Muscle of leg (tissue), 11 donors: ENCODE measurements around the gene MTHFS. TPM values are rescaled to one million over a fixed set of nuclear protein-coding genes. Genes with fewer than 3 reads are reported as not detected.
"Not testable (repeated sequence)": the region's sequence is repeated elsewhere in the genome, so short reads cannot be mapped to it uniquely, and the experiment has no call there.

Experiments
- DNase-seq: peaks from one replicate; pipeline ENCODE4 v3.0.0; 2013
- H3K27ac ChIP-seq: one replicate; pipeline ENCODE4 v1.5.1; 2013; ENCODE audit warnings: mild to moderate bottlenecking, low read length, control low read depth
- H3K27me3 ChIP-seq: one replicate; pipeline ENCODE4 v1.6.1; 2013; ENCODE audit warnings: low read length; ENCODE audit not compliant: control insufficient read depth, insufficient read depth
- H3K36me3 ChIP-seq: one replicate; pipeline ENCODE4 v1.6.1; 2013; ENCODE audit warnings: low read length; ENCODE audit not compliant: control insufficient read depth, insufficient read depth
- H3K4me1 ChIP-seq: one replicate; pipeline ENCODE4 v1.6.1; 2013; ENCODE audit warnings: low read length; ENCODE audit not compliant: control insufficient read depth, insufficient read depth
- H3K4me3 ChIP-seq: one replicate; pipeline ENCODE4 v1.5.1; 2013; ENCODE audit warnings: low read length, control low read depth
- H3K9me3 ChIP-seq: replicated peaks from 2 replicates; pipeline ENCODE4 v1.6.1; 2013; ENCODE audit warnings: low read depth, low read length; ENCODE audit not compliant: control insufficient read depth
- WGBS: methylation state at CpG from one replicate; pipeline ENCODE4 v1.1.5; 2013; ENCODE audit warnings: missing lambda C conversion rate; ENCODE audit not compliant: insufficient coverage; 5-methylcytosine and 5-hydroxymethylcytosine counted together
- polyA plus RNA-seq, 8 donors: library from polyadenylated mRNA; unstranded; fragments of 120-200 nt; gene quantifications; one replicate each; pipeline versions ENCODE4 v1.2.1 to v1.2.3, GENCODE V29; 2013; ENCODE audit warnings: inconsistent platforms in 1 of 8, low replicate concordance in 1 of 8; ENCODE audit not compliant: insufficient read length in 8 of 8, insufficient read depth in 1 of 8
- total RNA-seq: library from RNA; stranded (reverse); fragments of 120-200 nt; gene quantifications from one replicate; pipeline ENCODE4 v1.2.4, GENCODE V29; 2013

The MTHFS gene
- total and polyA plus RNA-seq, 9 donors: 12.4 to 22.0 (median 19.1) TPM

DNA sequence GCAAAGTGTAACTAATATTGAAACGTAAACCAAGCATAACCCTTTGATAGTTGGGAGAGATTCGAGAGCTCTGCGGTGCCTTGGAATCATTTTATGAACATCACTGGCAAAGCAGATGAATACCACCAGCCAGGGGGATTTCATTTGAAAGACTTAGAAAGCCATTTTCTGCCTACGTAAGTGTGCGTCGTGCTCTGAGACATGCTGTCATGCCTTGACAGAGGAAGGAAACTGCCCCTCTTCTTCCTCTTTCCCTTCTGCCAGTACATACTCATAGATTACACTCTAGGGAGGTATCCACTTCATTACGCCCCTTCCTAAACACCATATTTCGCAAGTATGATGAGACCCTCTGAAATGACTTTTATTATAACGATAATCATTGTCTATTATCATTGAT lies 3.3 kb upstream of the MTHFS start:
- peaks cover 5% of the 10 kb centered on the region for H3K4me1 ChIP-seq
- no peaks in the 10 kb centered on the region for H3K36me3 ChIP-seq
- no peaks in the 10 kb centered on the region for H3K27me3 ChIP-seq
- no peak for DNase-seq
- no peaks in the 10 kb centered on the region for H3K9me3 ChIP-seq
- no peak overlapping the region for H3K27ac ChIP-seq
- WGBS: 96% methylated on average over 3 of the region's 9 CpGs
- H3K4me3 ChIP-seq: no peak overlapping the region

DNA sequence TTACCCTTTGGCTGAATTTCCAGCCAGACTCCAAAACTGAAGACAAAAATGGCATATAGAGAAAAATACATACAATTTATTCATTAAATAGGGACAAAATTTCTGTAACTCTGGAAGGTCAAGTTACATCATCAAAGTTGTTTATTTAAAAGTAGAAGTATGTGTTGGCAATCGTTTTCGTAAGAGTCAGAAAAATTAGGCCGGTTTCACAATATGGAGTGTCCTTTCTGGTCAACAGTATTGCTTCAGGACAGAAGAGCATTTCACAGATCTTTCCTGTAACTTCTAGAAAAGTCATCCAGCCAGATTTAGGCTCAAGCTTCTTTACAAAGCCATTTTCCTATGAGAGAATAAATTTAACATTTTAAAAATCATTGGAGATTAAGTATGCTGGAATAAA lies 2.0 kb upstream of the MTHFS start:
- H3K27ac ChIP-seq, H3K36me3 ChIP-seq, DNase-seq, H3K27me3 ChIP-seq, H3K4me3 ChIP-seq, H3K4me1 ChIP-seq, H3K9me3 ChIP-seq: not testable (repeated sequence)
- 90% methylated on average over 2 of the region's 3 CpGs for WGBS

DNA sequence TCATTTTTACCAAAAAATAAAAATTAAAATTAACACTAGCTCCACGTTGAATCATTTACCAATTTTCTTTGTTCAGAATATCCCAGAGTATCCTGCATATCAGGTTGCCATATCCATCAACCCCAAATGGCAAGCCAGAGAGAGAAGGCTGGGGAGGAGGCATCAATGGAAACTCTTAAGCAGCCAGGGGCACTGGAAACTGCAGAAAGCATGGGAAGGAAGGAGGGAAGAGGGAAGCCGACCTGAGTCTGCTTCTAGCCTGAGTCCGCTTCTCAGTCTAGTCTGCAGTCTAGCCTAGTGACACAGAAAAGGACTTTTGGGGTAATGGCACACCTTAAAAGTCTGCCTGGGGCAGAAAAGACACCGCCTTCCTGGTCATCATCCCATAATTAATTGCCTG lies 1.6 kb upstream of the MTHFS start:
- WGBS: 80% methylated on average over 1 of the region's 4 CpGs
- H3K27ac ChIP-seq: no peak overlapping the region
- no peaks in the 10 kb centered on the region for H3K27me3 ChIP-seq
- no peak overlapping the region for H3K4me3 ChIP-seq
- H3K36me3 ChIP-seq: no peaks in the 10 kb centered on the region
- H3K4me1 ChIP-seq: peaks cover 5% of the 10 kb centered on the region
- H3K9me3 ChIP-seq: no peaks in the 10 kb centered on the region
- DNase-seq: no peak

DNA sequence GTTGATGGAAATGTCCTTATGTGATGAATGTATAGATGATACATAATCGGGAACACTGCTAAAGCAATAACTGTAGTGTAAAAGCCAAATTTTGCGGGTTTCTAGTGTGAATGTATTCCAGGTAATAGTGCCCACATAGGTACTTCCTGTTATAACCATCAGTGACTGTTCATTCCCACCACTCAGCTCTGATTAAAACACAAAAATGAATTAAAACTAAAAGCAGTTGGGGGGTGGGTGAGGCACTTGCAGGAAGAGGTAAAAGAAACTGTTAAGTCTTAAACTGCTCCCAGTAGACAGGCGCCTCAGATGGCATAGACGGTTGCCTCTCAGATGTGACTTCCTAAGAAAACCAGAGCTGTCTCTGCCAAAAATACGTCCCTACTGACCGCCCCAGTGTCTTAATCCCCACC lies 893 bp upstream of the MTHFS start:
- Histone ChIP-seq H3K27me3 (no peaks in the 10 kb centered on the region), H3K36me3 (no peaks in the 10 kb centered on the region), H3K4me3 (no peak overlapping the region), H3K4me1 (peaks cover 5% of the 10 kb centered on the region), H3K9me3 (no peaks in the 10 kb centered on the region), H3K27ac (peak overlapping the region; percentile 90)
- no peak for DNase-seq
- WGBS: 40% methylated on average over 2 of the region's 6 CpGs

DNA sequence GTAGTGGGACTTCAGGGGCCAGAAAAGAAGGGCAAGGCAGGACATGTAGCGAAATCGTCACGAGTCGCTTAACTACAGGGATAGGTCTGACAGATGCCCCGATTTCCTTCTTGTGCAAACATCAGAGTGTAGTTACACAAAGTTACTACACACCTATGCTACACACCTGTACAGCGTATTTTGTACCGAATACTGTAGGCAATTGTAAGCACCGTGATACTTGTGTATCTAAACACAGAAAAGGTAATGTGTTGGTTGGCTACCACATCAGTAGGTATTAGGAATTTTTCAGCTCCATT lies 515 bp upstream of the MTHFS start:
- Histone ChIP-seq H3K9me3 (no peaks in the 10 kb centered on the region), H3K36me3 (no peaks in the 10 kb centered on the region), H3K4me1 (peaks cover 5% of the 10 kb centered on the region), H3K27ac (peak overlapping the region; percentile 90), H3K4me3 (peak overlapping the region; percentile 73), H3K27me3 (no peaks in the 10 kb centered on the region)
- WGBS: no CpG with 5 or more reads among the region's 8 CpGs
- DNase-seq: no peak

DNA sequence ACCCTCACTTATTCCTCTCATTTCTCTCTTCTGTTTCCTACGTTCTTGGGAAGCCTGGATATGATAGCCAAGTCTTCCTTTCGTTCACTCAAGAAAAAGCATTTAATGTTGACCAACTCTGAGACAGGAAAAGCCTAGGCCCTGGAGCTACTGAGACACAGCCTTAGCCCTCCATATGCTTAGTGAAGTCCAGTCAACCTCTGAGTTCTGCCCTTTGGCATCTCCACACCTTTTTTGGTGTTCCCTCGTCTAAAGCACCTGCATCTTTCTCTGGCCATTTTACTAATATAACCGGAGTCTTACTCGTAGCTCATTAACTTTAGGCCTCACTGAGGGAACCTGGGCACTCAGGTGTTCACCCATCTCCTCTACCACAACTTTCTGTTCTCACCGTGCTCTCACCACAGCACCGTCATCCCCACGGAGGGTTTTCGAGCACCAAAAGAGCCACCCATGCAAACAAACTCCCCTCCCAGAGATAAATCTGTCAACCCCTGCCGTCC lies 632 bp downstream of the MTHFS start:
- DNase-seq: no peak
- 1% methylated on average over 9 of the region's 10 CpGs for WGBS

DNA sequence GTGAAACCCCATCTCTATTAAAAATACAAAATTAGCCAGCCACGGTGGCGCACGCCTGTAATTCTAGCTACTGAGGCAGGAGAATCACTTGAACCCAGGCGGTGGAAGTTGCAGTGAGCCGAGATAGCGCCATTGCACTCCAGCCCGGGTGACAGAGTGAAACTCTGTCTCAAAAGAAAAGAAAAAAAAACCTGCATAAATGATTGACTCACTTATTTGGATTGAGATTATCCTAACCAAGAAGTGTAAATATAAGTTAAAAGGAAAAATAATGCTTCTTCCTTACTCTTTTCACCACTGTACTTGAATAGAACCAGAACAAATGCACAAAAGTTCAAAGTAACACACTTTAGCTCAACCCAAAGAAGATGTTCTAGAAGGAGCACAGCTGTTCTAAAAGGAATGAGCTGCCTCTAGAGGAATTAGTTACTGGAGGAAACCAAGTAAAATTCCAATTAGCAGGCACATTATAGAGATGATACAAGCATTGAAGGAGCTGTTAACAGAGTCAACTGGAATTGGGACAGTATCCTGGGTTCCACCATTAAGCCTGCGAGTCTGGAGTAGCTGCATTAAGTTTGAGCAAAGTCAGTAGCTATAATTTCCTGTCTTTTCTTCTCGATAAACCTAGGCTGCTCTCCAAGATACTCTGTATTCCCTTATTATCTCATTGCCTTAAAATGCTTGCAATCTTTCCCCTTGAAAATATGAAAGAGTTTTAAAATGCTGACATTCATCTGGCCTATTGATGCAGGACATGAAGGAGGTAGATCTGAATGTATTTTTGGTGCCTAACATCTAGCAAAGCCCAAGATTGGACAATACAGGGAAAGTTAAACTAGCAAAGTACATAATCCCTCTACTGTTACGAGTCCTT lies 9.5 kb downstream of the MTHFS start:
- H3K9me3 ChIP-seq: no peaks in the 10 kb centered on the region
- WGBS: 85% methylated on average over 7 of the region's 10 CpGs
- H3K27ac ChIP-seq: no peak overlapping the region
- no peaks in the 10 kb centered on the region for H3K27me3 ChIP-seq
- H3K36me3 ChIP-seq: peaks cover 21% of the 10 kb centered on the region
- H3K4me1 ChIP-seq: no peaks in the 10 kb centered on the region
- H3K4me3 ChIP-seq: no peak overlapping the region
- DNase-seq: peak; percentile 56

More for the DNA sequence above, 632 bp downstream of the MTHFS start:
- Histone ChIP-seq H3K36me3 (no peaks in the 10 kb centered on the region), H3K27me3 (no peaks in the 10 kb centered on the region), H3K9me3 (no peaks in the 10 kb centered on the region), H3K4me1 (peaks cover 5% of the 10 kb centered on the region), H3K27ac (peak overlapping the region; percentile 90), H3K4me3 (peak overlapping the region; percentile 73)

DNA sequence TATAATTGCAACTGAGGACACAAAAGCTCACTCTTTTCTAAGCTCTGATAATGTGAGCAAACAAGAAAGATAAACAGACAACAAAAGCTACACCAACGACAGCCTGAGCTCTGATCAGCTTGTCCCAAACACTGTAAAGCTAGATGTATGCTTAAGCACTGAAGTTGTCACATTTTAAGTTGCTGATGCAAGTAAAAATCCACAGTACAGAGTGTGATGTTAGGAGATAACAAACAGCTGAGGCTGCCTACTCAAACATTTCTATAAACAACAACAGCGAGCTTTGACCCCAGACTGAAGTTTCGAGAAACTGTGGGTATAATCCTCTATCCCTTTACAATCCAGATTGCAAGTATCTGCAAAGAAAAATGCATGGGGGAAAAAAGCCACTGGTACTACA lies 10.7 kb downstream of the MTHFS start:
- Histone ChIP-seq H3K36me3 (peaks cover 22% of the 10 kb centered on the region), H3K27me3 (no peaks in the 10 kb centered on the region), H3K4me3 (no peak overlapping the region), H3K4me1 (no peaks in the 10 kb centered on the region), H3K27ac (no peak overlapping the region), H3K9me3 (no peaks in the 10 kb centered on the region)
- WGBS: no CpG with 5 or more reads among the region's 3 CpGs
- DNase-seq: no peak

DNA sequence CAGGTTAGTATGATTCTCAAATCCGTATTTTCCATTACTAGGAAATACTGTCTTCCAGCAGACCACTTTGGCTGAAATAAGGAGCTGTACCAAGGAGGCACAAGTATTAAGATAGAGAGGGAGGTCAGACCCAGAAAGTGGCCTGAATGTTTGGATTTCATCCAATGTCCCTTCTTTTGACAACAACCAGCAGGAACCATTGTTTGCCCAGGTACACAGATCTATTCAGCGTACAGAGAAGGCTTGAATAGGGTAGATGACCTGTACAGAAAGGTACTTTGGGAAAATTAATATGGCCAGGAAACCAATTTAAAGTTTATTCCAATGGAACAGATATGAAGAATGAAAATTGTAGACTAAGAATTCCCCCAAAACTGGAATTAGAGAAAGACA lies 12.6 kb downstream of the MTHFS start:
- H3K4me3 ChIP-seq: no peak overlapping the region
- H3K27ac ChIP-seq: no peak overlapping the region
- H3K9me3 ChIP-seq: peaks cover 3% of the 10 kb centered on the region
- WGBS: no CpG with 5 or more reads among the region's 2 CpGs
- no peaks in the 10 kb centered on the region for H3K4me1 ChIP-seq
- DNase-seq: no peak
- H3K27me3 ChIP-seq: no peaks in the 10 kb centered on the region
- peaks cover 19% of the 10 kb centered on the region for H3K36me3 ChIP-seq

DNA sequence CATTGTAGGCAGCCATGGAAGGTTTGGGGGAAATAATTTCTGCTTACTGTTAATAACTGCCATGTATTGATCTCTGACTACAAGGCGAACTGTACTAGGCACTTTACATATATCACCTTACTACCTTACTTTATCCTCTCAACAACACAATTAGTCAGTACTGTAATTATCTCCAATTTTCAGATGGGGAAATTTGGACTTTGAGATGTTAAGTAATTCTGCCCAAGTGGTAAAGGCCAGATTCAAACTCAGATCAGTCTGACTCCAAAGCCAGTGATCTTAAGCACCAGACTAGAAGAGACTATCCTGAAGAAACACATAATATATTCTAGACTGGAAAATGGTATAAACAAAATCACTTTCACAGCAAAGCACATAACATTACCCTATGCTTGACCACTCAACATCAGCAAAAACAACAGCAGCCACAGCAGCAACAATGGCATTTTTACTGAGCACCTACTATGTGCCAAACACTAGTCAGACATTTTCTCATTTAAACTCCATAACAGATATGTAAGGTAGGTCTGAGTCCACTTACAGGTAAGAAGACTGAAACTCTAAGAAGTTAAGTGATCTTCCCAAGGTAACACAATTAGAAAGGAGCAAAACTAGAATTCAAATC lies 13.1 kb downstream of the MTHFS start:
- no peak overlapping the region for H3K4me3 ChIP-seq
- H3K27me3 ChIP-seq: no peaks in the 10 kb centered on the region
- H3K9me3 ChIP-seq: peaks cover 6% of the 10 kb centered on the region
- no peak for DNase-seq
- no peak overlapping the region for H3K27ac ChIP-seq
- H3K36me3 ChIP-seq: peaks cover 16% of the 10 kb centered on the region
- H3K4me1 ChIP-seq: no peaks in the 10 kb centered on the region
- WGBS: no CpG with 5 or more reads among the region's 1 CpG
